BJ (cell line): ENCODE results near the gene MAEL. TPM values are rescaled to one million over a fixed set of nuclear protein-coding genes. Genes with fewer than 3 reads are reported as not detected.

Source experiments
- CTCF ChIA-PET: fragments of 350-600 bp; formaldehyde crosslinking; extraction: SDS; loops from one replicate; lab custom pipeline; 2021; ENCODE audit warnings: antibody characterized with exemption, inconsistent platforms; lab: Yijun Ruan, JAX
- POLR2A ChIA-PET: fragments of 300-600 bp; sonication (Branson Sonifier 250); formaldehyde crosslinking; extraction: SDS; loops from one replicate; lab custom pipeline; 2021; ENCODE audit warnings: antibody characterized with exemption; lab: Charles Lee
- DNase-seq: peaks from one replicate; pipeline ENCODE4 v3.0.0-alpha.2; 2011; ENCODE audit warnings: low read depth
- H3K27me3 ChIP-seq: 2 replicates; pipeline ENCODE4 v1.6.0; 2011; ENCODE audit warnings: low read length; ENCODE audit not compliant: control insufficient read depth, insufficient read depth
- H3K36me3 ChIP-seq: 2 replicates; pipeline ENCODE4 v1.5.1; 2011; ENCODE audit warnings: low read length; ENCODE audit not compliant: control insufficient read depth, insufficient read depth
- H3K4me3 ChIP-seq: 2 replicates; pipeline ENCODE4 v1.5.1; 2011; ENCODE audit warnings: low read depth, mild to moderate bottlenecking, control low read depth, low read length
- CTCF ChIP-seq: IDR thresholded peaks from 2 replicates; pipeline ENCODE4 v1.5.1; 2011; ENCODE audit warnings: low read depth, mild to moderate bottlenecking, control low read depth, inconsistent platforms, low read length, moderate library complexity; ENCODE audit not compliant: insufficient read depth
- polyA plus RNA-seq: library from polyadenylated mRNA; depleted of rRNA; stranded (reverse); fragments of >200 nt; gene quantifications from 2 replicates; pipeline ENCODE4 v1.2.3, GENCODE V29; 2011

Gene MAEL
- polyA plus RNA-seq, 1 experiment, result not detected

- DNase-seq, result no peak
- H3K36me3 ChIP-seq, result no peaks in the 10 kb centered on the region
- no peak overlapping the region for H3K4me3 ChIP-seq
- ChIA-PET CTCF (no interaction called here), POLR2A (no interaction called here)
- no peak for TF ChIP-seq CTCF
- H3K27me3 ChIP-seq, result peaks cover 7% of the 10 kb centered on the region
These were observed 40.2 kb upstream of the MAEL start for GRCh38 chr1:166948856-166949350.

- TF ChIP-seq CTCF, result no peak
- H3K36me3 ChIP-seq, result no peaks in the 10 kb centered on the region
- no peak overlapping the region for H3K4me3 ChIP-seq
- peaks cover 7% of the 10 kb centered on the region for H3K27me3 ChIP-seq
- CTCF ChIA-PET, result no interaction called here
- POLR2A ChIA-PET, result no interaction called here
- DNase-seq, result no peak
These were observed 38.9 kb upstream of the MAEL start for GRCh38 chr1:166950156-166950555.

DNA sequence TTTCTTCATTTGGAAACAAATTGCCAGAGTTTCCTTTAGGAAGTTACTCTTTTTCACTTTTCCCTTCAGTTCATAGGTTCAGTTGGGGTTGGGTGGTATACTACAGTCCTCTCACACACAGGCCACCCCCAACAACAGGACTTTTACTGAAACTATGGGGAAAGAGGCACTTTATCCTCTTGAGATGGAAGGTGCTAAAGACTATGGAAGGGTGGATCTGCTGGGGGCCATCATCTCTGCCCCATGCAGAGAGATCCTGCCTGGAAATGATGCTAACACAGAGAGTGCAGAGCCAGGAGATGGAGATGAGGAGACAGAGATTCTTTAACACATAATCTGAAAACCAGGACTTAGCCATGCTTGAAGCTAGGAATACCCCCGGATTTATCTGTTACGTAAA, 38.0 kb upstream of the MAEL start:
- no peak for DNase-seq
- Histone ChIP-seq H3K36me3 (no peaks in the 10 kb centered on the region), H3K4me3 (no peak overlapping the region), H3K27me3 (peaks cover 7% of the 10 kb centered on the region)
- ChIA-PET POLR2A (no interaction called here), CTCF (no interaction called here)
- no peak for TF ChIP-seq CTCF

GRCh38 chr1:166952002-166952746, 36.9 kb upstream of the MAEL start:
- DNase-seq, result no peak

More at GRCh38 chr1:166952002-166952746, 36.9 kb upstream of the MAEL start:
- ChIA-PET CTCF (no interaction called here), POLR2A (interaction anchor here (0.6 kb wide), 1 partner anchor 9 kb away, joined by 3 read pairs; no protein-coding TSS in a partner anchor)
- H3K27me3 ChIP-seq, result peaks cover 4% of the 10 kb centered on the region; the same call in 1 of the 2 replicates
- no peak for TF ChIP-seq CTCF
- no peak overlapping the region for H3K4me3 ChIP-seq
- no peaks in the 10 kb centered on the region for H3K36me3 ChIP-seq
